Neural progenitor cell (in vitro differentiated cells): ENCODE measurements around the gene MAGI2. TPM values are rescaled to one million over a fixed set of nuclear protein-coding genes. Genes with fewer than 3 reads are reported as not detected.

Experiments
- DNase-seq: peaks from one replicate; pipeline ENCODE4 v3.0.0-alpha.2; 2016; ENCODE audit warnings: low spot score
- H2AFZ ChIP-seq: fragments of 200-600 bp; sonication (generic); replicated peaks from 2 replicates; pipeline ENCODE4 v1.6.1; 2016; ENCODE audit warnings: antibody characterized with exemption
- H3F3A ChIP-seq: fragments of 200-600 bp; sonication (generic); 2 replicates; pipeline ENCODE4 v1.6.1; 2016; ENCODE audit warnings: antibody characterized with exemption, low read depth
- H3K27ac ChIP-seq: fragments of 200-600 bp; sonication (generic); 2 replicates; pipeline ENCODE4 v1.5.1; 2016; ENCODE audit warnings: mild to moderate bottlenecking
- H3K27me3 ChIP-seq: fragments of 200-600 bp; sonication (generic); 2 replicates; pipeline ENCODE4 v1.6.1; 2016; ENCODE audit warnings: mild to moderate bottlenecking, moderate library complexity
- H3K36me3 ChIP-seq: fragments of 200-600 bp; sonication (generic); 2 replicates; pipeline ENCODE4 v1.5.1; 2016
- H3K4me1 ChIP-seq: fragments of 200-600 bp; sonication (generic); 2 replicates; pipeline ENCODE4 v1.6.1; 2016; ENCODE audit warnings: mixed run types
- H3K4me2 ChIP-seq: fragments of 200-600 bp; sonication (generic); 2 replicates; pipeline ENCODE4 v1.6.1; 2016
- H3K4me3 ChIP-seq: fragments of 200-600 bp; sonication (generic); 2 replicates; pipeline ENCODE4 v1.5.1; 2016
- H3K79me2 ChIP-seq: fragments of 200-600 bp; sonication (generic); 2 replicates; pipeline ENCODE4 v1.6.1; 2016; ENCODE audit warnings: low read depth
- H3K9ac ChIP-seq: fragments of 200-600 bp; sonication (generic); 2 replicates; pipeline ENCODE4 v1.6.1; 2016
- H3K9me3 ChIP-seq: fragments of 200-600 bp; sonication (generic); 2 replicates; pipeline ENCODE4 v1.5.1; 2016; ENCODE audit warnings: low read depth
- H4K20me1 ChIP-seq: fragments of 200-600 bp; sonication (generic); 2 replicates; pipeline ENCODE4 v1.6.1; 2016; ENCODE audit warnings: low read depth
- H3K27ac Mint-ChIP-seq: 3 replicates; pipeline ENCODE4 v1.8.0; 2021; ENCODE audit warnings: mixed read lengths
- H3K27me3 Mint-ChIP-seq: 2 replicates; pipeline ENCODE4 v1.8.0; 2022; ENCODE audit warnings: low read depth, mild to moderate bottlenecking, inconsistent platforms, moderate library complexity, mixed read lengths; ENCODE audit not compliant: insufficient read depth
- H3K36me3 Mint-ChIP-seq: 3 replicates; pipeline ENCODE4 v1.8.0; 2021; ENCODE audit warnings: mixed read lengths
- H3K4me1 Mint-ChIP-seq: 3 replicates; pipeline ENCODE4 v1.8.0; 2021; ENCODE audit warnings: mixed read lengths
- H3K4me3 Mint-ChIP-seq: 3 replicates; pipeline ENCODE4 v1.8.0; 2021; ENCODE audit warnings: mild to moderate bottlenecking, moderate library complexity, mixed read lengths
- H3K9me3 Mint-ChIP-seq: 3 replicates; pipeline ENCODE4 v1.8.0; 2020; ENCODE audit warnings: mixed read lengths
- CTCF ChIP-seq: fragments of 200-600 bp; sonication (generic); IDR thresholded peaks from 2 replicates; pipeline ENCODE4 v1.5.1; 2017; ENCODE audit warnings: antibody characterized with exemption, mild to moderate bottlenecking
- EZH2 ChIP-seq: fragments of 200-600 bp; sonication (generic); IDR thresholded peaks from 2 replicates; pipeline ENCODE4 v1.6.1; 2017; ENCODE audit warnings: antibody characterized with exemption, mild to moderate bottlenecking, moderate library complexity
- EZH2phosphoT487 ChIP-seq: fragments of 200-600 bp; sonication (generic); IDR thresholded peaks from 2 replicates; pipeline ENCODE4 v1.6.1; 2017; ENCODE audit warnings: antibody characterized with exemption
- total RNA-seq: library from RNA; depleted of rRNA; stranded (reverse); fragments of >200 nt; gene quantifications from 2 replicates; pipeline ENCODE4 v1.2.3, GENCODE V29; 2015; ENCODE audit warnings: low replicate concordance

The MAGI2 gene
- total RNA-seq, 1 donor from 2014 or later = 5.8 TPM

- Histone ChIP-seq H3K9me3 (no peaks in the 10 kb centered on the region), H3K36me3 (no peaks in the 10 kb centered on the region), H3K4me2 (no peak overlapping the region), H4K20me1 (no peaks in the 10 kb centered on the region), H3K9ac (no peak overlapping the region), H3K79me2 (no peaks in the 10 kb centered on the region), H3K4me3 (no peak overlapping the region), H3K27ac (no peak overlapping the region), H2AFZ (no peak overlapping the region), H3F3A (no peaks in the 10 kb centered on the region), H3K27me3 (no peaks in the 10 kb centered on the region), H3K4me1 (no peaks in the 10 kb centered on the region)
- Mint-ChIP-seq H3K36me3 (no peaks in the 10 kb centered on the region), H3K27ac (no peak overlapping the region), H3K9me3 (no peaks in the 10 kb centered on the region), H3K4me1 (no peaks in the 10 kb centered on the region), H3K4me3 (no peak overlapping the region), H3K27me3 (no peaks in the 10 kb centered on the region)
- TF ChIP-seq EZH2 (no peak), CTCF (no peak), EZH2phosphoT487 (no peak)
- no peak for DNase-seq
Observed at GRCh38 chr7:78224923-78225322, 1228.5 kb downstream of the MAGI2 start.

- Histone ChIP-seq H3K36me3 (no peaks in the 10 kb centered on the region), H3K9me3 (no peaks in the 10 kb centered on the region), H2AFZ (no peak overlapping the region), H3K4me1 (no peaks in the 10 kb centered on the region), H3K27ac (no peak overlapping the region), H3K4me2 (no peak overlapping the region), H3K9ac (no peak overlapping the region), H3F3A (no peaks in the 10 kb centered on the region), H3K27me3 (no peaks in the 10 kb centered on the region), H3K4me3 (no peak overlapping the region), H4K20me1 (no peaks in the 10 kb centered on the region), H3K79me2 (no peaks in the 10 kb centered on the region)
- Mint-ChIP-seq H3K9me3 (no peaks in the 10 kb centered on the region), H3K4me1 (no peaks in the 10 kb centered on the region), H3K27me3 (no peaks in the 10 kb centered on the region), H3K36me3 (no peaks in the 10 kb centered on the region), H3K27ac (no peak overlapping the region), H3K4me3 (no peak overlapping the region)
- no peak for DNase-seq
- no peak for TF ChIP-seq CTCF
- no peak for TF ChIP-seq EZH2
- TF ChIP-seq EZH2phosphoT487 = no peak
Observed at GRCh38 chr7:78223598-78223997, 1229.9 kb downstream of the MAGI2 start.

- H3K36me3 ChIP-seq = no peaks in the 10 kb centered on the region
- H3K27me3 Mint-ChIP-seq = no peaks in the 10 kb centered on the region
- H3K4me3 ChIP-seq = no peak overlapping the region
- H2AFZ ChIP-seq = no peak overlapping the region
- no peaks in the 10 kb centered on the region for H3K4me1 Mint-ChIP-seq
- no peak overlapping the region for H3K4me3 Mint-ChIP-seq
- no peak overlapping the region for H3K4me2 ChIP-seq
- no peaks in the 10 kb centered on the region for H3K9me3 Mint-ChIP-seq
- no peaks in the 10 kb centered on the region for H3K79me2 ChIP-seq
- no peak overlapping the region for H3K9ac ChIP-seq
- no peaks in the 10 kb centered on the region for H3K9me3 ChIP-seq
- H3F3A ChIP-seq = no peaks in the 10 kb centered on the region
- peak; percentile 6 for TF ChIP-seq CTCF
- TF ChIP-seq EZH2 = no peak
- no peak for TF ChIP-seq EZH2phosphoT487
- no peaks in the 10 kb centered on the region for H4K20me1 ChIP-seq
- no peaks in the 10 kb centered on the region for H3K36me3 Mint-ChIP-seq
- H3K4me1 ChIP-seq = no peaks in the 10 kb centered on the region
- no peak overlapping the region for H3K27ac ChIP-seq
- no peaks in the 10 kb centered on the region for H3K27me3 ChIP-seq
- DNase-seq = no peak
- H3K27ac Mint-ChIP-seq = no peak overlapping the region
Observed at GRCh38 chr7:78222001-78222751, 1231.3 kb downstream of the MAGI2 start.
